ENCODE measurements around the gene SLC22A17. TPM values are rescaled to one million over a fixed set of nuclear protein-coding genes. Genes with fewer than 3 reads are reported as not detected.

The SLC22A17 gene
- total and polyA plus RNA-seq, 7 donors: 0.60 to 38.8 (median 18.1) TPM

DNA sequence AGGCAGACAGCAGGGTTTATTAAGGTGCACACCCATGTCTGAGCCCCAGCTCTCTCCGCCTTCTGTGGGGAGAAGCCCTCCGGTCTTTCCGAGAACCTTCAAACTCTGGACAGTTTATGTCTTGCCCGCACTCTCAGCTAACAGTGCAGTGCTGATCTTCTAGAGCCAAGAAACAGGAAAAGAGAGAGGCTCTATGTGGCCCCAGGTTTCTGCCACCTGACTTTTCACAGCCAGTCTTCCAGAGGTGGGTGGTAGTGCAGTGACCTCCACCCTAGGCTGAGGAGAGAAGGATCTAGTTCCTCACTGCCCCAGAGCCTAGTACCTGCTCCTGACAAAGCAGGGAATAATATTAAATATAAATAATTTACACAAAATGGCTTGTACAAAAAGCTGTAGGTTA lies 4.0 kb upstream of the SLC22A17 start:
- Histone ChIP-seq H3K36me3 (peaks cover 4 to 35% (median 11%) of the 10 kb centered on the region in 4 donors), H3K27me3 (peaks cover 0 to 4% (median 3%) of the 10 kb centered on the region in 3 donors), H3K4me1 (peaks cover 0 to 35% (median 18%) of the 10 kb centered on the region in 4 donors), H3K4me3 (no peak overlapping the region), H3K9me3 (no peaks in the 10 kb centered on the region), H3K27ac (no peak overlapping the region)
- no peak for DNase-seq
- WGBS, 2 donors: 93 to 96% methylated on average over 4 of the region's 4 CpGs
- TF ChIP-seq CTCF (IDR thresholded peaks at IDR 0.05) (no peak), POLR2AphosphoS5 (IDR thresholded peaks at IDR 0.05) (no peak), POLR2A (IDR thresholded peaks at IDR 0.05) (no peak), EP300 (IDR thresholded peaks at IDR 0.05) (no peak)
- intact Hi-C loops (cut with DNase I): no loop called here

GRCh38 chr14:23355871-23356435 lies 3.3 kb upstream of the SLC22A17 start:
- peaks cover 0 to 32% (median 20%) of the 10 kb centered on the region in 4 donors for H3K4me1 ChIP-seq
- TF ChIP-seq POLR2A (IDR thresholded peaks at IDR 0.05): no peak
- TF ChIP-seq EP300 (IDR thresholded peaks at IDR 0.05): no peak
- TF ChIP-seq CTCF (IDR thresholded peaks at IDR 0.05): no peak
- TF ChIP-seq POLR2AphosphoS5 (IDR thresholded peaks at IDR 0.05): no peak
- DNase-seq: no peak
- intact Hi-C loops (cut with DNase I): no loop called here
- no peak overlapping the region for H3K27ac ChIP-seq
- H3K4me3 ChIP-seq: no peak overlapping the region
- no peaks in the 10 kb centered on the region for H3K9me3 ChIP-seq
- peaks cover 0 to 4% (median 3%) of the 10 kb centered on the region in 3 donors for H3K27me3 ChIP-seq
- peaks cover 4 to 35% (median 11%) of the 10 kb centered on the region in 4 donors for H3K36me3 ChIP-seq
- WGBS, 2 donors: 90 to 91% methylated on average over 6 of the region's 6 CpGs

GRCh38 chr14:23354990-23355389 lies 2.3 kb upstream of the SLC22A17 start:
- H3K27ac ChIP-seq: no peak overlapping the region
- no peak for DNase-seq
- intact Hi-C loops (cut with DNase I): no loop called here
- no peak overlapping the region for H3K4me3 ChIP-seq
- TF ChIP-seq POLR2A (IDR thresholded peaks at IDR 0.05): no peak
- no peak for TF ChIP-seq POLR2AphosphoS5 (IDR thresholded peaks at IDR 0.05)
- no peak for TF ChIP-seq EP300 (IDR thresholded peaks at IDR 0.05)
- TF ChIP-seq CTCF (IDR thresholded peaks at IDR 0.05): no peak
- no peaks in the 10 kb centered on the region for H3K9me3 ChIP-seq
- peaks cover 0 to 23% (median 16%) of the 10 kb centered on the region in 4 donors for H3K4me1 ChIP-seq
- H3K36me3 ChIP-seq: peaks cover 4 to 31% (median 9%) of the 10 kb centered on the region in 4 donors
- 84 to 88% methylated on average over 6 of the region's 6 CpGs for WGBS, 2 donors
- peaks cover 0 to 4% (median 3%) of the 10 kb centered on the region in 3 donors for H3K27me3 ChIP-seq

DNA sequence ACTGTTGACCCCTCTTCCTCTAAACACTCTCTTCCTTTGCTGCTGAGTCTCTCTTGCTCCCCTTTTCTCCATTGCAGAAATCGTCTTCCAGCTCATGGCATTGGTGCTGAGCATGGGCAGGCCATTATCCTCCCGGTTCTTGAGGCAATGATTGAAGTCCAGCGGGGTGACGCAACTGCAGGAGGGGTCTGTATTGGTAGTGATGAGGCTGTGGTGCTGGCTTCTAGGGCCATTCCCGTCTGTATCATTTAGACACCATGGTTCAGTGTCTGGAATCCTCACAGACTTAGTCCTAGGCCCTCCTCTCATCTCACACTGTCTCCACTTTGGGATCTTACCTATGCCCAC lies 720 bp upstream of the SLC22A17 start:
- Histone ChIP-seq H3K4me3 (no peak overlapping the region), H3K4me1 (peaks cover 0 to 18% (median 15%) of the 10 kb centered on the region in 4 donors), H3K27ac (peak overlapping the region; percentile 68 to 84 (median 72)), H3K27me3 (peaks cover 0 to 4% (median 3%) of the 10 kb centered on the region in 3 donors), H3K36me3 (peaks cover 4 to 15% (median 6%) of the 10 kb centered on the region in 4 donors), H3K9me3 (no peaks in the 10 kb centered on the region)
- no peak for DNase-seq
- TF ChIP-seq CTCF (IDR thresholded peaks at IDR 0.05) (no peak), EP300 (IDR thresholded peaks at IDR 0.05) (no peak), POLR2AphosphoS5 (IDR thresholded peaks at IDR 0.05) (no peak), POLR2A (IDR thresholded peaks at IDR 0.05) (no peak)
- 73 to 77% methylated on average over 5 of the region's 5 CpGs for WGBS, 2 donors
- intact Hi-C loops (cut with DNase I): loop anchor here (2.0 kb wide), 1 partner anchor 13 kb away; no protein-coding TSS in a partner anchor

Measured in sigmoid colon (tissue), 7 donors.